ENCODE data around the gene ENTPD5.

GRCh38 chr14:73997108-73997943, 21.8 kb downstream of the ENTPD5 start:
- TF ChIP-seq EZH2 (IDR thresholded peaks at IDR 0.05; ENCODE audit: borderline replicate concordance, low read length): no peak
- no peak for TF ChIP-seq CTCF (IDR thresholded peaks at IDR 0.05; ENCODE audit: low read length)
